ENCODE data around the gene JAG1.

The JAG1 gene

DNA sequence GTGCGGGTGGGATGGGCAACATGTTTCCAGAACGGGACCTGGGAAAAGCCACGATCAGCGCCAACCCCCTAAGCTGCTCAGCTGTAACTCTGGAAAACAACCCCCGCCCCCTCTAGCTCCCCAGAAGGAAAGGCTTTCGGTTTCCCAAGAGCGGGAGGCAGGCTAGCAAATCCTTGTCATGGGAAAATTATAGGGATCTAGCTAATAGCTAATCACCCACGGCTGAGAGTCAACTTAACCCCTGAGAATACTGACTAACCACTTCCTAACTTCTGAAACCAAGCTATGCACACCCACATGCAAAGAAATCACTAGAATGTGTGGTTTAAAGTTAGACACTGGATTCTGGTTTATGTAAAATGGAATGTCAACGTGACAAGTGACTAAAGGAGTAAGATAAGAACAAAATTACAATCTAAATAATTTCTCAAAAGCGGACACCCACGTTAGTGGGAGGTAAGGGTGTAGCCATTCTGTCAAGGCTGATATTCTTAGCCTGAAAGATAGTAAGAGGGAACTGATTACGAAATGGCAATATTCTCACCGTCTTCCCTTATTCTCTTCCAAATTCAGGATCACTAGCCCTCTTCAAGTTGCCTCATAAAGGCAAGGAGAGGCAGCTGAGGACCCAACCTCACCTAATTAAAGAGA lies 20.1 kb downstream of the JAG1 start:
- DNase-seq (ENCODE audit: low spot score) (peak; percentile 88), FAIRE-seq (peak; percentile 91)

DNA sequence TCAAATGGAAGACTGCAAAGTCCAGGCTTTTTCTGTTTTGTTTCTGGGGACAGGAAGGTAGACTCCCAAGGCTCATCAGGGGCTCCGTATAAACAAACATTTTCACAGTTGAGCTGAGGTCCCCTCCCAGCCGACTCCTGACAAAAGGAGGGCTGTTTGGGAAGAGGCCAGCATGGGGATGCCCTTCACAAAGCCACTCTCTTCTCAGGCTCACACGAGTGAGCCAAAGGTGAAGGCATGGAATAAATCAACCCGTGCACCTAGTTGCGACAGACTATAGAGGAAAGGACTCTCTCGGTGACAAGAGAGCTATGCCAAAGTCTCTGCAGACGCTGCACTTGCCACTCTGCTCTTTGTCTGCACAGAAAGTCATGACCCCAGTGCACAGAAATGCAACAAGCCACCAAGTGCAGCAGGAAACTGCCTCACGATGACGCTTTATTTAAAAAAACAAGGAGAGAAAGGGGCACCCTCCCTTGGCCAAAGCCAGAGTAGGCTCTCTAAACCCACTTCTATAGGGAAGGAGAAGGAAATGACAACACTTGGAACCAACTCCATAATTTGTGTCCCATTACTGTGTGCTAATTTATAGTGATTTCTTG lies 21.0 kb downstream of the JAG1 start:
- FAIRE-seq (no peak), DNase-seq (ENCODE audit: low spot score) (no peak)

DNA sequence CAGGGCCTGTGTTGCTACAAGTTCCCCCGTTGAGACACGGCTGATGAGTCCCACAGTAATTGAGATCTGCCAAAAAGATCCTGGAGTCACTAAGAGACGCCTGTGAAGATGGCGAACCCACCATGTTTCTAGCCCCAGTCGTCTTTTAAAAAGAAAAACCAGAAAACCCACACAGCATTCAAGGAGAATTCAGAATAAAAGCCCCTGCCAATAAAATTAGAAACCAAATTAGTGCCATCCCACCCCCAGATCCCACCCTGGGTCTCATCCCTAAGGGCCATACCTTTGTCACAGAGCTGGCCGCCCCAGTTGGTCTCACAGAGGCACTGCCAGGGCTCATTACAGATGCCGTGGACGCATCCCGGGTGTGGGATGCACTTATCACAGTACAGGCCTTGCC lies 21.6 kb downstream of the JAG1 start:
- DNase-seq (ENCODE audit: low spot score) (no peak), FAIRE-seq (no peak)

DNA sequence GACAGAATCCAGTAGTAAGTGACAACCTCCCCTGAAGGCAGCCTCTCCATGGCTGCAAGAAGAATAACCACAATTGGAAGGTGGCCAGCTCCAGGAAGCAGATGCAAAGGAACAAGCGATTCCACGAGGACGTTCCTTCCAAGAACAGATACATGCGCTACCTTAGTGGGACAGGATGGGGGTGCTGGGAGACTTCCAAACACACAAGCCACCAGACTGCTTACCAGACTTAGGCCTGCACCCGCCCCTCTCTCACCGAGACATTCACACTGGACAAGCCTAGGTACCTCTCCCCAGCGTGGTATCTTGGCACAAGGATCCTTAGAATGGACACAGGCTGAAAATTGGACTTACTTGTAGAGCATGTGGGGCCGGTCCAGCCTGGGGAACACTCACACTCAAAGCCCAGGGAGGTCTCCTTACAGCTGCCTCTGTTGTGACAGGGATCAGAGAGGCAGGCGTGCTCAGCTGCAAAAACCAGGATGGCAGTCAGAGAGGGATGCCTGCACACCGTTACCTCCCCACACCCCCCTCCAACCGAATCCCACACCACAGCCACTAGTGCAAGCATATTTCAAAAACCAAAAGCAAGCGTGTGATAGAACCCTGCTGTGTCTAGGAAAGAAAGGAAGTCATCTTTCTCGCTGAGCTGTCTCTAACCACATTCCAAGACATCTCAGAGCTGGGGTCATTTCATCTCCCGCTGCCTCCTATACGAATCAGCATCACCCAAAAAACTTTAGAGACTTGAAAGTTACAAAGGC lies 22.4 kb downstream of the JAG1 start:
- peak; percentile 81 for DNase-seq (ENCODE audit: low spot score)
- peak; percentile 80 for FAIRE-seq

GRCh38 chr20:10649797-10650160 lies 24.0 kb downstream of the JAG1 start:
- peak; percentile 75 for DNase-seq (ENCODE audit: low spot score)
- peak; percentile 84 for FAIRE-seq

DNA sequence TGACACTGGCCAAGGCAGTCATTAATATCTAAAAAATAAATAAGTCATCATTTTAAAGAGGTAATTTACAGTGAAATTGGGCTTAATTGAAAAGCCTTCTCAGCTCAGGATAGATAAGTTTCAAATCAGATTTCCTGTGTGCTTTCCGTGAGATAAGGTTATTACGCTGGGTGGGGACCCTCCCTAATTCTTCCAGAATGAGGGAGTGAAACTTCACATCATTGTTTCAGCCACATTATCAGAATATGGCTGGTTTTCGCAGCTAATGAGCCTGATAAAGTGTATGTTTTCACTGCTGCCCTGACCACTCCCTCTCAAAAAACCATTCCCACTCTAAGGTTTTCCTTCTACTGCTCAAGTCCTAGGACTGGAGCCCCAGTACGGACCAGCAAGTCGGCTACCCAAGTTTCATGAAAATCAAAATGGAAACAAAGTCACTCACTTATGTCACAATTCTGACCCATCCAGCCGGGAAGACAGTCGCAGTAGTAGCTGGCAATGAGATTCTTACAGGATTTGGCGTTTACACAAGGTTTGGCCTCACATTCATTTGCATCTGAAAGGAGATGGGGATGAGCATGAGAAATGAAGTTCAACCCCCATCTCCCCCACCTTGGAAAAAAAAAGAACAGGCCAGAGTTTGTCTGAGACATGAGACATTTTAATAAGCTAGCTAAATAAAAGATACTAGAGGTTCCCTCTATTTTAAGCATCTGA lies 24.6 kb downstream of the JAG1 start:
- no peak for DNase-seq (ENCODE audit: low spot score)
- FAIRE-seq, result no peak

GRCh38 chr20:10648651-10649050 lies 25.1 kb downstream of the JAG1 start:
- DNase-seq (ENCODE audit: low spot score) (peak; percentile 82), FAIRE-seq (peak; percentile 90)

GRCh38 chr20:10647909-10648308 lies 25.9 kb downstream of the JAG1 start:
- DNase-seq (ENCODE audit: low spot score), result no peak

DNA sequence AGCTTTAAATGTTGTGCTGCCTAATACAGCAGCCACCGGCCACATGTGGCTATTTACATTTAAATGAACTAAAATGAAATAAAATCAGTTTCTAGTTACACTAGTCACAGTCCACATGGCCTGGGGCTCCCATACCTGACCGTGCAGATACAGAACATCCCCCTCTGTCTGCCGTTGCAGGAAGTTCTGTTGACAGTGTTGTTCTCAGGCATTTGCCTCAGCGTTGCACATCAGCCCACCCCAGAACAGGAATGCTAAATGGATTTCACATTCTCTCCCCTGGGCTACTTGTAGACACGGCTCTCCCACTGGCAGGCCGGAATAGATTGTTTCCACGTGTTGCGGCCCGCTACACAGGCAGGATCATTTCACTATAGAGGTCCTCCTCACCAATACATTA lies 26.3 kb downstream of the JAG1 start:
- FAIRE-seq (no peak), DNase-seq (ENCODE audit: low spot score) (no peak)

More at GRCh38 chr20:10647909-10648308, 25.9 kb downstream of the JAG1 start:
- no peak for FAIRE-seq

- FAIRE-seq (no peak), DNase-seq (ENCODE audit: low spot score) (no peak)
Observed at GRCh38 chr20:10646886-10647420, 26.8 kb downstream of the JAG1 start.

DNA sequence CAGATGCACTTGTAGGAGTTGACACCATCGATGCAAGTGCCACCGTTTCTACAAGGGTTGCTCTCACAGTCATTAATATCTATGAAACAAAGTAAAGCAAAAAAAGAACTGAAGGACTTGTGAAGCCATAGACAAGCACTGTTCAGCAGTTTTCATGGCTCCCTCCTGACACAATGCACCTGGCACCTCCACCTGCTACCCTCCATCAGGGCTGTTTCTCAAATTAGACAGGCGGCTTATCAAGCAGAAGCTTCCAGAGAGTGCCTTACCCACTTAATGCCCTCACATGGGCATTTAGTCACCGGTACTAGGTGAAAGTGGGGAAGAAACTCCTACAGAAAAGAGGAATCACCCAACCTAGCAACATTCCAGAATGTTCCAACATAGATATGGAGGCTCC lies 27.8 kb downstream of the JAG1 start:
- DNase-seq (ENCODE audit: low spot score) (no peak), FAIRE-seq (no peak)

DNA sequence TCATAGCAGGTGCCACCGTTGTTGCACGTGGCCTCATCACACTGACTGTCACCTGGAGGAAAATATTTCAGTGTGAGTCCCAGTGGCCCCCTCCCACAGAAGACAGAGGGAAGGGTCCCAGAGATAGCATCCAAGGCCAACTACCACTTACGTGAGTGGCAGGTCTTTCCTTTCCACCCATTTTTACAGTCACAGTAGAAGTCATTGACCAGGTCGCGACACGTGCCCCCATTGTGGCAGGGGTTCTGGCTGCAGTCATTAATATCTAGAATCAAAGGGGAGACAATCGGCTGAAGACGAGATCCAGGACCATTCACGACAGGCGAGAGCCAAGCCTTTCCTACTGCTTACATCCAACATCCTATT lies 28.6 kb downstream of the JAG1 start:
- DNase-seq (ENCODE audit: low spot score) (no peak), FAIRE-seq (no peak)

DNA sequence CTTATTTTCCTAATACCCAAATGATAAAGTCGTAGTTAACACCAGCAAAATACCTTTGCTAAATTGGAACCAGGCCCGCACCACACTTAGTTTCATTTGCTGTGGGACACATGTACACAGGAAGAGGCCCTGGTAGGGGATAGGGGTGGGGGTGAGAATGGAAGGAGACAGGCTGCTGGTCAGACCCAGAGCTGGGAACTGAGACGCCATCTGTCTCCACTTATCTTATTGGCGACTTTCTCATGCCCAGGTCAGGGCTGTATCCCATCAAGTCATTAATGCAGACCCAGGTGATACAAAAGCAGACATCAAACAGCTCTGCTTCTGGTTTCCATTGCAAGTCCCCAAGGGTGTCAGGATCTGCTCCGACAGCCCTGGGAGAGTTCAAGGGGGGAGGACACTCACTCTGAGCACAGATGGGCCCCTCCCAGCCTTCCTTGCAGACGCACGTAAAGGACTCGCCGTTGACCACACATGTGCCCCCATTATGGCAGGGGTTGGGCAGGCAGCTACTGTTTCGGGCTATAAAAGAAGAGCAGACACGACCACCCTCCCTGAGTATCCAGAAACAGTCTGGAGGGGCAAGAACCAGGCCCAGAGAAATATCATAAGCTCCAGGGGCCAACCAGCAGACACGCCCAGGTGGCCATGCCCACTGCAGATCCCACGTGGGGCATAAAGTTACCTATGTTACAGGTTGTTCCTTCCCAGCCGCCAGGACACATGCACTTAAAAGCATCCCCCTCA lies 29.2 kb downstream of the JAG1 start:
- FAIRE-seq (no peak), DNase-seq (ENCODE audit: low spot score) (no peak)

GRCh38 chr20:10643560-10643873 lies 30.3 kb downstream of the JAG1 start:
- DNase-seq (ENCODE audit: low spot score) (no peak), FAIRE-seq (no peak)

GRCh38 chr20:10642856-10643559 lies 30.8 kb downstream of the JAG1 start:
- no peak for FAIRE-seq
- no peak for DNase-seq (ENCODE audit: low spot score)

- DNase-seq (ENCODE audit: low spot score), result no peak
Observed at GRCh38 chr20:10641893-10642292, 31.9 kb downstream of the JAG1 start.

GRCh38 chr20:10641467-10641866 lies 32.3 kb downstream of the JAG1 start:
- DNase-seq (ENCODE audit: low spot score) (no peak), FAIRE-seq (no peak)

More at GRCh38 chr20:10641893-10642292, 31.9 kb downstream of the JAG1 start:
- no peak for FAIRE-seq

DNA sequence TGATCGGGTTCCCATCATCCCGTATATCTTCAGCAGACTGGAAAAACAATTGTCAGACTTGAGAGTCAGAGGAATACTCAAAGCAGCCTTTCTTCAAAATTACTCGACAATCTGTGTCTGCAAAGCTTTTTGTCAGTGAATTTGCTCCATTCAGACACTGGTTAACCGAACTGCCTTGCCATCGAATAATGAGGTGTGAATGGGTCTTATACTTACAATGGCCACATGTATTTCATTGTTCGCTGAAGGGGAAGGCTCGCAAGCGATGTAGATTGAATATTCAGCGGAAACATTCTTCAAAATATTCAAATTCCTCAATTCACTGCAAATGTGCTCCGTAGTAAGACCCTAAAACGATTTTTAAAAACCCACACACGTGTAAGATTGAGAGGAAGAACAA lies 32.9 kb downstream of the JAG1 start:
- FAIRE-seq, result no peak
- no peak for DNase-seq (ENCODE audit: low spot score)

GRCh38 chr20:10639737-10640556 lies 33.9 kb downstream of the JAG1 start:
- no peak for FAIRE-seq

More at GRCh38 chr20:10639737-10640556, 33.9 kb downstream of the JAG1 start:
- DNase-seq (ENCODE audit: low spot score), result no peak

Measured in RCC 7860 (cell line).